ENCODE results near the gene ARHGAP20.

Gene ARHGAP20

DNA sequence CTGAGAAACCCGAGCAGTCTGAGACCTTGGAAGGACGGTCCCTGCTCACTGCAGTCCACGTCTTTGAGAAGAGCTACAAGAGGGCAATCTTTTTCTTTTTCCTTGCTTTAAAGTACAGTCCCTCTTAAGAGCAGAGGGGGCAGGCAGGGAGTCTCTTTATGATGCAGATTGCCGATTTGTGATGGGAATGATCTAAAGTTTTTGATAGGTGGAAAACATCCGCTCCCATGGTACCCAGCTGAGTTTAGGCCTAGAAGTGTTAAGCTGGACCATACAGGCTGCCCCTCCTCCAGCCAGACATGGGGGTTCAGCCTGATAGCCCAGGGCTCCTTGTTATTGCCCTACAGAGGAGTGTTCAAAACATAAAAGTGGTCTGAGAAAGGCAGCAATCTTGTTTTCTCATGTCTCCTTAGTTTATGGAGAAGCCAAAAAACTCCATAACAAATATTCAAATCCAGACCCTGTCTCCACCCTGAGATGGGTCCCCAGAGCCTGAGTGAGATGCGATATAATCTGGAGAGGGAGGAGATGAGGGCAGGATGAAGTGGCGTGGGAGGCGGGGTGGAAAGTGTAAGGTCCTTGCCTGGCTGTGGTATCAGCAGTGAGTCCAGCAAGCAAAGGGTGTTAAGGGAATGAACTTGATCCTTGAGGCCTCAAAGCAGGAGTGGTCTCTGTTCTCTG lies 147.4 kb downstream of the ARHGAP20 start:
- in situ Hi-C loops (cut with HindIII; ENCODE audit: low sequenced_read_pairs), result no loop called here
- no peak for TF ChIP-seq CTCF (IDR thresholded peaks at IDR 0.05; ENCODE audit: low read depth, low read length)
- no peak for DNase-seq (ENCODE audit: low read depth, low spot score)
- H3K4me3 ChIP-seq (ENCODE audit: low read depth, low read length), result no peak overlapping the region

- DNase-seq (ENCODE audit: low read depth, low spot score), result no peak
- in situ Hi-C loops (cut with HindIII; ENCODE audit: low sequenced_read_pairs), result no loop called here
- H3K4me3 ChIP-seq (ENCODE audit: low read depth, low read length), result no peak overlapping the region
- no peak for TF ChIP-seq CTCF (IDR thresholded peaks at IDR 0.05; ENCODE audit: low read depth, low read length)
Measured at GRCh38 chr11:110544779-110545178, 167.5 kb downstream of the ARHGAP20 start.

DNA sequence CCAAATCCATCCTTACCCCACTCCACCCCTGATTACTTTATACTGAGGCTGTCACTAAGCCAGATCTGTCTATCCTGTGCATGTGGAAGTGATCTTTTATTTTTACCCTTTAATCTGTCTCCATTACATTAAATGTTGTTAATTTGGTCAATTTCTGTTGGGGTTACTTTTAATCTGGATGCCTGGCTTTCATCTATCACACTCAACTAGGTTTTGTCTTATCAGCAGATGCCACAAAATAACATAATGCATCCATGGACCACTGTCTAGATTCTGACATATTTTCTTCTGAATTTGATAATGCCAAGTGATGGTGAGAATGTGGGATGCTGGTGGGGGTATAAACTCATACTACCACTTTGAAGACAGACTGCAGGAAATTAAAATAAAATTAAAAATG lies 174.1 kb downstream of the ARHGAP20 start:
- in situ Hi-C loops (cut with HindIII; ENCODE audit: low sequenced_read_pairs), result no loop called here
- TF ChIP-seq CTCF (IDR thresholded peaks at IDR 0.05; ENCODE audit: low read depth, low read length), result no peak
- no peak overlapping the region for H3K4me3 ChIP-seq (ENCODE audit: low read depth, low read length)
- DNase-seq (ENCODE audit: low read depth, low spot score), result no peak

GRCh38 chr11:110530900-110531741 lies 181.1 kb downstream of the ARHGAP20 start:
- DNase-seq (ENCODE audit: low read depth, low spot score), result no peak
- in situ Hi-C loops (cut with HindIII; ENCODE audit: low sequenced_read_pairs), result no loop called here
- H3K4me3 ChIP-seq (ENCODE audit: low read depth, low read length), result no peak overlapping the region
- TF ChIP-seq CTCF (IDR thresholded peaks at IDR 0.05; ENCODE audit: low read depth, low read length), result no peak

GRCh38 chr11:110529043-110529442 lies 183.2 kb downstream of the ARHGAP20 start:
- H3K4me3 ChIP-seq (ENCODE audit: low read depth, low read length), result no peak overlapping the region
- DNase-seq (ENCODE audit: low read depth, low spot score), result peak; percentile 10
- TF ChIP-seq CTCF (IDR thresholded peaks at IDR 0.05; ENCODE audit: low read depth, low read length), result peak; percentile 39
- in situ Hi-C loops (cut with HindIII; ENCODE audit: low sequenced_read_pairs), result no loop called here

DNA sequence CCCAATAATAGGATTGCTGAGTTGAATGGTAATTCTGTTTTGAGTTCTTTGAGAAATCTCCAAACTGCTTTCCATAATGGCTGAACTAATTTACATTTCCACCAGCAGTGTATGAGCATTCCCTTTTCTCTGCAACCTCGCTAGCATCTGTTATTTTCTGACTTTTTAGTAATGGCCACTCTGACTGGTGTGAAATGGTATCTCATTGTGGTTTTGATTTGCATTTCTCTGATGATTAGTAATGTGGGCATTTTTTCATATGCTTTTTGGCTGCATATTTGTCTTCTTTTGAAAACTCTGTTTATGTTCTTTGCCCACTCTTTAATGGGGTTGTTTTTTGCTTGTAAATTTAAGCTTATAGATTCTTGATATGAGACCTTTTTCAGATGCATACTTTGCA lies 185.1 kb downstream of the ARHGAP20 start:
- TF ChIP-seq CTCF (IDR thresholded peaks at IDR 0.05; ENCODE audit: low read depth, low read length), result no peak
- in situ Hi-C loops (cut with HindIII; ENCODE audit: low sequenced_read_pairs), result no loop called here
- DNase-seq (ENCODE audit: low read depth, low spot score), result peak; percentile 18
- no peak overlapping the region for H3K4me3 ChIP-seq (ENCODE audit: low read depth, low read length)

Measured in astrocyte of the spinal cord (primary cell).